IMR-90 (cell line): ENCODE measurements around the gene ATP6V1A. TPM values are rescaled to one million over a fixed set of nuclear protein-coding genes. Genes with fewer than 3 reads are reported as not detected.

Source experiments
- ATAC-seq: fragments of 200-7000 bp; cut with Tn5 transposase; 2 replicates; pipeline ENCODE4 v1.9.1; 2020; ENCODE audit warnings: low read depth, mild to moderate bottlenecking, moderate library complexity
- BruUV-seq: library from RNA; stranded (reverse); fragments of 400-500 nt; replicated peaks from 2 replicates; lab custom pipeline; 2021; lab: Mats Ljungman, UMichigan
- CTCF ChIA-PET: fragments of 300-600 bp; formaldehyde crosslinking; extraction: SDS; loops from one replicate; lab custom pipeline; 2021; ENCODE audit warnings: antibody characterized with exemption; lab: Yijun Ruan, JAX
- POLR2A ChIA-PET: fragments of 300-600 bp; sonication (Branson Sonifier 250); formaldehyde crosslinking; loops from one replicate; lab custom pipeline; 2022; ENCODE audit warnings: antibody characterized with exemption; ENCODE audit not compliant: unreplicated experiment; lab: Charles Lee
- DNase-seq: peaks from one replicate; pipeline ENCODE4 v3.0.0; 2013
- H2AFZ ChIP-seq: replicated peaks from 2 replicates; pipeline ENCODE3; 2013; ENCODE audit warnings: low read length, mild to moderate bottlenecking; ENCODE audit not compliant: poor library complexity
- H2AK5ac ChIP-seq: 2 replicates; pipeline ENCODE4 v1.6.1; 2013; ENCODE audit warnings: low read depth, low read length, inconsistent platforms
- H2AK9ac ChIP-seq: replicated peaks from 2 replicates; pipeline ENCODE3; 2013; ENCODE audit warnings: mild to moderate bottlenecking, low read depth, low read length, moderate library complexity; ENCODE audit not compliant: poor library complexity
- H2BK120ac ChIP-seq: 2 replicates; pipeline ENCODE4 v1.6.1; 2013; ENCODE audit warnings: low read depth, low read length, inconsistent platforms
- H2BK15ac ChIP-seq: 3 replicates; pipeline ENCODE4 v1.6.1; 2013; ENCODE audit warnings: low read depth, low read length, inconsistent platforms
- H2BK20ac ChIP-seq: 2 replicates; pipeline ENCODE4 v1.6.1; 2013; ENCODE audit warnings: low read depth, mild to moderate bottlenecking, inconsistent platforms, low read length, moderate library complexity
- H2BK5ac ChIP-seq: 2 replicates; pipeline ENCODE4 v1.6.1; 2013; ENCODE audit warnings: mild to moderate bottlenecking, low read depth, low read length, inconsistent platforms; ENCODE audit not compliant: poor library complexity, severe bottlenecking
- H3K14ac ChIP-seq: replicated peaks from 2 replicates; pipeline ENCODE4 v1.6.1; 2013; ENCODE audit warnings: low read depth, low read length, inconsistent platforms
- H3K18ac ChIP-seq: 2 replicates; pipeline ENCODE4 v1.6.1; 2013; ENCODE audit warnings: low read depth, low read length, control low read depth
- H3K23ac ChIP-seq: 2 replicates; pipeline ENCODE4 v1.6.1; 2013; ENCODE audit warnings: low read depth, low read length, inconsistent platforms
- H3K27ac ChIP-seq: 2 replicates; pipeline ENCODE4 v1.5.1; 2013; ENCODE audit warnings: mild to moderate bottlenecking, control low read depth, low read length; ENCODE audit not compliant: insufficient read depth
- H3K27me3 ChIP-seq: 2 replicates; pipeline ENCODE4 v1.6.1; 2013; ENCODE audit warnings: low read length; ENCODE audit not compliant: control insufficient read depth, insufficient read depth
- H3K36me3 ChIP-seq: 2 replicates; pipeline ENCODE4 v1.6.1; 2013; ENCODE audit warnings: low read length, mixed read lengths; ENCODE audit not compliant: control insufficient read depth, insufficient read depth
- H3K4ac ChIP-seq: 2 replicates; pipeline ENCODE4 v1.6.1; 2013; ENCODE audit warnings: low read depth, low read length, inconsistent platforms
- H3K4me1 ChIP-seq: 2 replicates; pipeline ENCODE4 v1.6.1; 2013; ENCODE audit warnings: low read length, mixed read lengths; ENCODE audit not compliant: control insufficient read depth, insufficient read depth
- H3K4me2 ChIP-seq: 2 replicates; pipeline ENCODE4 v1.6.1; 2013; ENCODE audit warnings: low read depth, mild to moderate bottlenecking, control low read depth, low read length, moderate library complexity
- H3K4me3 ChIP-seq: 2 replicates; pipeline ENCODE4 v1.5.1; 2013; ENCODE audit warnings: low read depth, mild to moderate bottlenecking, control low read depth, low read length, moderate library complexity; ENCODE audit not compliant: insufficient read depth
- H3K56ac ChIP-seq: 2 replicates; pipeline ENCODE4 v1.6.1; 2013; ENCODE audit warnings: low read length, inconsistent platforms; ENCODE audit not compliant: insufficient read depth; ENCODE audit errors: extremely low read depth
- H3K79me1 ChIP-seq, 2 experiments: 2 replicates each; pipeline ENCODE4 v1.6.1; 2013; ENCODE audit warnings: low read length in 2 of 2, inconsistent platforms in 1 of 2, low read depth in 1 of 2
- H3K9ac ChIP-seq: 2 replicates; pipeline ENCODE4 v1.6.1; 2013; ENCODE audit warnings: low read depth, low read length, control low read depth
- H3K9me1 ChIP-seq: 2 replicates; pipeline ENCODE4 v1.6.1; 2013; ENCODE audit warnings: low read length, inconsistent platforms; ENCODE audit not compliant: insufficient read depth
- H3K9me3 ChIP-seq: 2 replicates; pipeline ENCODE4 v1.6.1; 2013; ENCODE audit warnings: low read length; ENCODE audit not compliant: control insufficient read depth, insufficient read depth
- H4K20me1 ChIP-seq: 2 replicates; pipeline ENCODE4 v1.6.1; 2013; ENCODE audit warnings: low read length, inconsistent platforms; ENCODE audit not compliant: insufficient read depth
- H4K5ac ChIP-seq: 2 replicates; pipeline ENCODE4 v1.6.1; 2013; ENCODE audit warnings: mild to moderate bottlenecking, low read depth, low read length, control low read depth
- H4K8ac ChIP-seq, 2 experiments: 2 replicates each; pipeline ENCODE4 v1.6.1; 2013; ENCODE audit warnings: low read depth in 2 of 2, low read length in 2 of 2, control low read depth in 1 of 2, inconsistent platforms in 1 of 2
- H4K91ac ChIP-seq: 2 replicates; pipeline ENCODE4 v1.6.1; 2013; ENCODE audit warnings: low read depth, low read length, inconsistent platforms; ENCODE audit not compliant: insufficient read depth
- CEBPB ChIP-seq: IDR thresholded peaks from 2 replicates; pipeline ENCODE4 v1.6.1; 2012; ENCODE audit warnings: low read depth, low read length, improper control_type of control experiment
- FOS ChIP-seq: fragments of 150-350 bp; IDR thresholded peaks from 2 replicates; pipeline ENCODE4 v1.6.1; 2016; ENCODE audit warnings: low read depth, low read length
- NFE2L2 ChIP-seq: fragments of 150-350 bp; IDR thresholded peaks from 2 replicates; pipeline ENCODE4 v1.6.1; 2016; ENCODE audit warnings: low read depth, mild to moderate bottlenecking, low read length
- RAD21 ChIP-seq: IDR thresholded peaks from 2 replicates; pipeline ENCODE4 v1.6.1; 2012; ENCODE audit warnings: low read length, improper control_type of control experiment
- RFX5 ChIP-seq: IDR thresholded peaks from 2 replicates; pipeline ENCODE4 v1.8.0; 2012; ENCODE audit warnings: low read depth, mild to moderate bottlenecking, low read length, moderate library complexity
- SMC3 ChIP-seq: fragments of 150-350 bp; IDR thresholded peaks from 2 replicates; pipeline ENCODE4 v1.6.1; 2016; ENCODE audit warnings: low read depth, mild to moderate bottlenecking, antibody characterized with exemption, low read length, moderate library complexity
- USF2 ChIP-seq: fragments of 150-350 bp; IDR thresholded peaks from 2 replicates; pipeline ENCODE4 v1.6.1; 2017; ENCODE audit warnings: mild to moderate bottlenecking, antibody characterized with exemption, low read length, low read depth
- dilution Hi-C: fragments of 300-500 bp; cut with HindIII; formaldehyde crosslinking; loops from one replicate; pipeline ENCODE4 v1.14.3; 2018; ENCODE audit warnings: low sequenced_read_pairs; ENCODE audit not compliant: unreplicated experiment
- in situ Hi-C: fragments of 300-500 bp; cut with MboI; formaldehyde crosslinking; loops from 3 replicates; pipeline ENCODE4 v1.14.3; 2019; ENCODE audit warnings: low sequenced_read_pairs, inconsistent platforms, mixed read lengths
- intact Hi-C: fragments of 100-400 bp; cut with micrococcal nuclease; formaldehyde crosslinking; loops from 2 replicates; pipeline ENCODE4 v1.10.0; 2022
- polyA plus RNA-seq, 3 experiments: library from polyadenylated mRNA; depleted of rRNA; stranded (reverse); fragments of >200 nt; gene quantifications; 2 replicates each; pipeline ENCODE4 v1.2.3, GENCODE V29; 2012; ENCODE audit warnings: low replicate concordance in 1 of 3
- total RNA-seq: library from RNA; depleted of rRNA; stranded (reverse); fragments of >200 nt; gene quantifications from 2 replicates; pipeline ENCODE4 v1.2.3, GENCODE V29; 2012

The ATP6V1A gene
- total and polyA plus RNA-seq, 2 of the 4 experiments (the other 2 are of a cell fraction) = 15.1 to 98.0 TPM

- DNase-seq (no peak), ATAC-seq (no peak)
- Histone ChIP-seq H3K4me3 (no peak overlapping the region), H3K4me1 (peaks cover 15% of the 10 kb centered on the region), H2AK9ac (no peak overlapping the region), H3K27ac (peak overlapping the region; percentile 33; the same call in 1 of the 2 replicates), H2BK20ac (peak overlapping the region; percentile 84), H3K4me2 (no peak overlapping the region), H4K5ac (peak overlapping the region; percentile 11), H3K4ac (peak overlapping the region; percentile 92), H2AFZ (no peak overlapping the region), H3K18ac (peak overlapping the region; percentile 91), H3K9me3 (no peaks in the 10 kb centered on the region), H3K23ac (peak overlapping the region; percentile 24), H3K9ac (no peak overlapping the region), H3K14ac (peak overlapping the region; percentile 81), H4K91ac (peak overlapping the region; percentile 91), H3K9me1 (peaks cover 5% of the 10 kb centered on the region), H2BK5ac (peak overlapping the region; percentile 32), H3K56ac (no peak overlapping the region), H2BK15ac (peak overlapping the region; percentile 92; the same call in 2 of the 3 replicates), H3K27me3 (no peaks in the 10 kb centered on the region), H4K20me1 (no peaks in the 10 kb centered on the region), H4K8ac (peak overlapping the region; percentile 16 to 53; a peak in 2 of 4 replicates), H2BK120ac (peak overlapping the region; percentile 80), H2AK5ac (peak overlapping the region; percentile 95), H3K36me3 (no peaks in the 10 kb centered on the region; the same call in 1 of the 2 replicates), H3K79me1 (peaks cover 28 to 39% of the 10 kb centered on the region in 2 experiments)
- dilution Hi-C loops = no loop called here
- TF ChIP-seq RAD21 = no peak
- no peak for TF ChIP-seq SMC3
- no peak for TF ChIP-seq RFX5
- no peak for TF ChIP-seq CEBPB
- no peak for TF ChIP-seq FOS
- TF ChIP-seq NFE2L2 = no peak
- TF ChIP-seq USF2 = no peak
- BruUV-seq = no TSS peak
- POLR2A ChIA-PET = interaction anchor here (0.7 kb wide), 1 partner anchor 11 kb away, joined by 7 read pairs; no protein-coding TSS in a partner anchor
- CTCF ChIA-PET = no interaction called here
- intact Hi-C loops = loop anchor here (2.0 kb wide), 1 partner anchor 25 kb away; the partner anchor contains the start of genes ATP6V1A and NAA50
- in situ Hi-C loops = no loop called here
Observed at GRCh38 chr3:113771993-113772392, 25.2 kb downstream of the ATP6V1A start.
